Naive B cell (primary cell): ENCODE results near the gene TBKBP1. TPM values are rescaled to one million over a fixed set of nuclear protein-coding genes. Genes with fewer than 3 reads are reported as not detected.

Experiments used
- ATAC-seq, 2 donors: fragments of 150-1000 bp; cut with Tn5 transposase; 2 replicates each; pipeline ENCODE4 v1.10.0; 2021; ENCODE audit warnings: low read depth in 2 of 2, mild to moderate bottlenecking in 2 of 2, moderate library complexity in 2 of 2
- DNase-seq: peaks from one replicate; pipeline ENCODE4 v3.0.0; 2022
- H3K27ac Mint-ChIP-seq, 6 donors: one replicate each; pipeline ENCODE4 v1.8.0; 2020 to 2022; ENCODE audit warnings: mild to moderate bottlenecking in 6 of 6, mixed read lengths in 6 of 6, moderate library complexity in 5 of 6, inconsistent platforms in 2 of 6
- H3K27me3 Mint-ChIP-seq, 3 donors: one replicate each; pipeline ENCODE4 v1.8.0; 2021 to 2022; ENCODE audit warnings: mixed read lengths in 3 of 3, mild to moderate bottlenecking in 1 of 3
- H3K36me3 Mint-ChIP-seq, 2 donors: one replicate each; pipeline ENCODE4 v1.8.0; 2020 to 2022; ENCODE audit warnings: mixed read lengths in 2 of 2, inconsistent platforms in 1 of 2, mild to moderate bottlenecking in 1 of 2
- H3K4me1 Mint-ChIP-seq, 3 donors: one replicate each; pipeline ENCODE4 v1.8.0; 2020 to 2022; ENCODE audit warnings: mixed read lengths in 3 of 3, inconsistent platforms in 1 of 3, mild to moderate bottlenecking in 1 of 3, moderate library complexity in 1 of 3
- H3K4me3 Mint-ChIP-seq, 8 donors: one replicate each; pipeline ENCODE4 v1.8.0; 2020 to 2022; ENCODE audit warnings: mild to moderate bottlenecking in 8 of 8, mixed read lengths in 8 of 8, moderate library complexity in 8 of 8, inconsistent platforms in 2 of 8
- H3K9me3 Mint-ChIP-seq, 7 donors: one replicate each; pipeline ENCODE4 v1.8.0; 2020 to 2022; ENCODE audit warnings: mixed read lengths in 7 of 7, mild to moderate bottlenecking in 5 of 7, inconsistent platforms in 2 of 7, moderate library complexity in 1 of 7
- polyA plus RNA-seq, 6 donors: library from polyadenylated mRNA; unstranded; fragments of 300-500 nt; fragmentation: Illumina TruSeq; gene quantifications; one replicate each; pipeline ENCODE4 v1.2.3, GENCODE V29; 2021; ENCODE audit warnings: low read depth in 6 of 6

The TBKBP1 gene
- polyA plus RNA-seq, 6 donors from 2014 or later, result 0.09 to 0.97 (median 0.24) TPM; not detected in 2

DNA sequence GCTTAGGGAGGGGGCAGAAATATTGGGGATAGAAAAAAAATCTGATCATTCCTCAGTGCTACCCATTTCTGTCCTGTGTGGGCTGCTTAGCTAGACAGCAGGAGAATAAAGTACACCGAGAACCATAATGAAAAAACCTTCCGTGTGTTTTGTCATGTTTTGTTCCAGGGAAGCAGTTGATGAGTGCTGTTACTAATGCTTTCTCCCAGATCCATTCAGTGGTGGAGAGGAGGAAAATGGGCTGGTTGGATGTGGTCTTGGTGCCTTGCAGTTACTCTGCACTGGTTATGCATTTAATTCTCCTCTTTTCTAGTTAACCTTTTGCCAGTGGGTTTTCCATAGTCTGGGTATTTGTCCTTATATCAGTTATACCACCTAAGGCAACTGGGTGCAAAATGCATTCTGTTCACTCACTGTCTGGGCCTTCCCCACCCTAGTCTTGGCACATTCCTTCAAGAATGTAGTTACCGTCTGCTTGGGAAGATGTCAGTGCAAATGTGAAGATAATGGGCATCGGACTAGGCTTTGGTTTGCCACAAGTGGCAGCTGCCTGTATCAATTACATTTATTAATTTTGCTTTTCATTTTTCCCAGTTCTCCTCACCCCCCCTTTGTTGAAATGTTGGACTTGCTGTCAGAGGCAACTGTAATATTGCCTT is 9.3 kb upstream of the TBKBP1 start:
- Mint-ChIP-seq H3K9me3 (no peaks in the 10 kb centered on the region), H3K4me1 (no peaks in the 10 kb centered on the region), H3K27me3 (no peaks in the 10 kb centered on the region), H3K27ac (no peak overlapping the region), H3K36me3 (peaks cover 8 to 20% of the 10 kb centered on the region in 2 donors), H3K4me3 (no peak overlapping the region)
- ATAC-seq (no peak), DNase-seq (no peak)

DNA sequence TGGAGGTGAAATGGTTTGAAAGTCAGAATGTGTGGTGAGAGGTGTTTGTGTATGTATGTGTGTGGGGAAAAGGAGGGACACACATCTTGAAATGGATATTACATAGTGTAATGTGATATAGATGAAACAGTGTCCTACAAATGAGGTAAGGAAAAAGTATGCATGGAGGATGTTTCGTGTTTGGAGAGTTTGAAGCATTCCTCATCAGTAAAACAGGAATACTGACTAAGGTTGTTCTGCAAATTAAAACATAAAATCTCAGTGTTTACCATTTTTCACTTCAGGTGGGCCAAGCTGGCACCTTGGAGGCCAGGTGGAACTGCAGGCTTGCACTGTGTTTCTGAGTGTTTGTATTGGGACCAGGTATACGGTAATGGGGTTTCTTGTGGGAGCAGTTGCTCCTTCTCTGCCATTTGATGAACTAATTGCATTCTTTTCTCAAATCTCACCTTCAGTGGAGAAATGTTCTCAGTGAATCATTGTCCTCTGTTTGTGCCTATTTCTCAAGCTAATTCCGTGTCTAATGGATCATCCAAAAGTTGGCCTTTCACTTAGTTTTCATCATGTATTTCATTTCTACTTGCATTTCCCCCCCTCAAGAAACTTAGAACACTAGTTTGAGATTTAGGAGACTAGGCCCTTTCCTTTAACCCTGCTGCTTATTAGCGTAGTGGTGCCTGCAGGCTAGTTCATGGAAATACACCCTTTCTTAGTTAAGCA is 8.2 kb upstream of the TBKBP1 start:
- DNase-seq, result no peak
- Mint-ChIP-seq H3K27me3 (no peaks in the 10 kb centered on the region), H3K4me1 (no peaks in the 10 kb centered on the region), H3K4me3 (no peak overlapping the region), H3K27ac (peak overlapping the region in 1 of 6 donors; percentile 22), H3K9me3 (no peaks in the 10 kb centered on the region), H3K36me3 (peaks cover 8 to 11% of the 10 kb centered on the region in 2 donors)
- ATAC-seq, result no peak

DNA sequence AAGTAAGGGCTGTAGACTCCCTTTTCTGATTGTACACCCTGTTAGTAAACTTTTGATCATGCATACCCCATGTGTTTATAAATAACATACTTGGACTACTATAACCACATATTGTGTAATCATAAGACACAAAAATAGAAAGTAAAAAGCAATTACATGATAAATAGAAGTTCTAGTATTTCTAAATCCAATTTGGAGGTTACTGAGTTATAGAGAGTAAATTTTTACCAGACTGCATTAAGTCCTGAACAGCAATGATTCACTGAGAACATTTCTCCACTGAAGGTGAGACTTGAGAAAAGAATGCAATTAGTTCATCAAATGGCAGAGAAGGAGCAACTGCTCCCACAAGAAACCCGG is 7.7 kb upstream of the TBKBP1 start:
- ATAC-seq (no peak), DNase-seq (no peak)
- Mint-ChIP-seq H3K27me3 (no peaks in the 10 kb centered on the region), H3K4me1 (no peaks in the 10 kb centered on the region), H3K36me3 (peaks cover 8 to 11% of the 10 kb centered on the region in 2 donors), H3K9me3 (no peaks in the 10 kb centered on the region), H3K27ac (no peak overlapping the region), H3K4me3 (no peak overlapping the region)

DNA sequence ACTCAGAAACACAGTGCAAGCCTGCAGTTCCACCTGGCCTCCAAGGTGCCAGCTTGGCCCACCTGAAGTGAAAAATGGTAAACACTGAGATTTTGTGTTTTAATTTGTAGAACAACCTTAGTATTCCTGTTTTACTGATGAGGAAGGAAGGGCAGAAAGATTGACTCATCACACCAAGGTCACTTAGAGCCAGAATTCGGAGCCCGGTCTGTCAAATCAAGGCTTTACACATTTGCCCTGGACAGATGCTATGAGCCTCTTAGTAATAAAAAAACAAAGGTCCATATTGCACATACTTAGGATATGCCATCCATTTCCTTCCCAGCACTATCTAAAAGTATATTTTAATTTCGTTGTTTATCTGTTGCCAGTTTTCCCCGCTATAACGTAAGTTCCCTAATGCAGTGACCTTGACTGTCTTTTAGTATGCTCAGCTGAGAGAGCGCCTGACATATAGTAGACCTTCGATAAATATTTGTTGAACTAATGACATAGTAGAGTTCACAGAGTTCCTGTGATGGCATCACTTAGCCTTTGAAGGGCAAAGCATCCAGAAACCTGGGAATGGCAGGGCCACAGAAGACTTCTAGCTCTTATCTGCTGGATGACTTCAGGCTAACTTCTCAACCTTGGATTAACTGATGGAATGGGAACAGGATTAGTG is 7.2 kb upstream of the TBKBP1 start:
- H3K27me3 Mint-ChIP-seq, result no peaks in the 10 kb centered on the region
- DNase-seq (no peak), ATAC-seq (no peak)
- H3K9me3 Mint-ChIP-seq, result no peaks in the 10 kb centered on the region
- H3K27ac Mint-ChIP-seq, result peak overlapping the region in 1 of 6 donors; percentile 4
- peaks cover 0 to under 1% (median under 1%) of the 10 kb centered on the region in 3 donors for H3K4me1 Mint-ChIP-seq
- no peak overlapping the region for H3K4me3 Mint-ChIP-seq
- H3K36me3 Mint-ChIP-seq, result peaks cover 8 to 10% of the 10 kb centered on the region in 2 donors

DNA sequence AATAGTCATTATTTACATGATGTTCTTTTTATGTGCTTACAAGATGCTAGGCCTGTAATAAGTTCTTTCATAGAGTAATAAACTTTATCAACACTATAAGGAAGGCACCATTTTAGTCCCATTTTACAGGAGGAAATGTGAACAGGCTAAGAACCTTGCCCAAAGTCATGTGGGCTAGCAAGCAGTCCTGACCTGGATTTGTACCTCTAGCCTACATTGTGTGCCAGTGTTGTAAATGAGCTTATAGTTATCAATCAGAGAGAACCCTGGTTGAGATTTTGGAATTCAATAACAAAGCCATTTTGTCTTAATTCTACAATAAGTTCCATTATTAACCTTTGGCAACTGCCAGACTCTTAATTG is 6.7 kb upstream of the TBKBP1 start:
- Mint-ChIP-seq H3K36me3 (peaks cover 3 to 5% of the 10 kb centered on the region in 2 donors), H3K27ac (peak overlapping the region in 1 of 6 donors; percentile 4), H3K4me1 (peaks cover under 1 to 6% (median 5%) of the 10 kb centered on the region in 3 donors), H3K4me3 (no peak overlapping the region), H3K27me3 (no peaks in the 10 kb centered on the region), H3K9me3 (no peaks in the 10 kb centered on the region)
- DNase-seq, result no peak
- no peak for ATAC-seq

DNA sequence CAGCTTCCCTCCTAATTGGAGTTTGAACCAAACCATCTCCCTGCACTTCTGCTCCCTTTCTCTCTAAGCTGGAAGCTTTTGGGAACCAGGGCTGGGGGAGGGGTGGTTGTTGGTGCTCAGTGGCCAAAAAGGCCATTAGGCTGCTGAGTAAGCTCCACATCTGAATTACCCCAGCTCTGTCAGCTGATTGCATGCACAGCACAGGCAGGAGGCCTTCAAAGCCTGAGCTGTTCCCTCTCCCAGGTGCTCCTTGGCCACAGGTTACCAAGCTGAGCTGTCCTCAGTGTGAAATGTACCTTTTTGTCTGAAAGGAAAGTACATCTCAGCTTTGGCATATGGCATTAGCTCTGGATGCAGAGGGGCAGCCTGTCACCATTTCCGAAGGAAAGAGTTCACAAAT is 6.2 kb upstream of the TBKBP1 start:
- Mint-ChIP-seq H3K27me3 (no peaks in the 10 kb centered on the region), H3K4me1 (peaks cover 5 to 10% (median 10%) of the 10 kb centered on the region in 3 donors), H3K27ac (peak overlapping the region in 1 of 6 donors; percentile 4), H3K36me3 (peaks cover 0 to under 1% of the 10 kb centered on the region in 2 donors), H3K9me3 (no peaks in the 10 kb centered on the region), H3K4me3 (no peak overlapping the region)
- DNase-seq (no peak), ATAC-seq (no peak)

DNA sequence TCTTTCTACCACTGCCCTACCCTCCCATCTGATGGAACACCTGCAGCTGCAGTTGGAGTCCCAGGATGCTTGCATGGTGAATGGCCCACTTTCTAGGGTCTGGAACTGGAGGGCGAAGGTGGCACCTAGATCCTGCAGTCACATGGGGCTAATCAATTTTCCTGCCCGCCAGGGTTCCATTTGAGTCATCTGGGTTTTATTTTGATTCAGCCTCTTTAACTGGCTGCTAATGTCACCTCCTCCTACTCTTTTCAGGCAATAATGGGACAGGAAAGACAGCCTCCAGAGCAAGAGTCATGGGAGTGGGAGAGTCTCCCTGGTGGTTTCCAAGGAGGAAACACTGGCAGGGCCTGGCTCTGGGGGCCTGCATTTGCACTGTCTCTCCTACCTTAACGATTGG is 3.8 kb upstream of the TBKBP1 start:
- no peak overlapping the region for H3K4me3 Mint-ChIP-seq
- ATAC-seq (no peak), DNase-seq (no peak)
- H3K4me1 Mint-ChIP-seq, result peaks cover 19 to 22% (median 22%) of the 10 kb centered on the region in 3 donors
- H3K36me3 Mint-ChIP-seq, result no peaks in the 10 kb centered on the region
- no peak overlapping the region for H3K27ac Mint-ChIP-seq
- no peaks in the 10 kb centered on the region for H3K9me3 Mint-ChIP-seq
- no peaks in the 10 kb centered on the region for H3K27me3 Mint-ChIP-seq

DNA sequence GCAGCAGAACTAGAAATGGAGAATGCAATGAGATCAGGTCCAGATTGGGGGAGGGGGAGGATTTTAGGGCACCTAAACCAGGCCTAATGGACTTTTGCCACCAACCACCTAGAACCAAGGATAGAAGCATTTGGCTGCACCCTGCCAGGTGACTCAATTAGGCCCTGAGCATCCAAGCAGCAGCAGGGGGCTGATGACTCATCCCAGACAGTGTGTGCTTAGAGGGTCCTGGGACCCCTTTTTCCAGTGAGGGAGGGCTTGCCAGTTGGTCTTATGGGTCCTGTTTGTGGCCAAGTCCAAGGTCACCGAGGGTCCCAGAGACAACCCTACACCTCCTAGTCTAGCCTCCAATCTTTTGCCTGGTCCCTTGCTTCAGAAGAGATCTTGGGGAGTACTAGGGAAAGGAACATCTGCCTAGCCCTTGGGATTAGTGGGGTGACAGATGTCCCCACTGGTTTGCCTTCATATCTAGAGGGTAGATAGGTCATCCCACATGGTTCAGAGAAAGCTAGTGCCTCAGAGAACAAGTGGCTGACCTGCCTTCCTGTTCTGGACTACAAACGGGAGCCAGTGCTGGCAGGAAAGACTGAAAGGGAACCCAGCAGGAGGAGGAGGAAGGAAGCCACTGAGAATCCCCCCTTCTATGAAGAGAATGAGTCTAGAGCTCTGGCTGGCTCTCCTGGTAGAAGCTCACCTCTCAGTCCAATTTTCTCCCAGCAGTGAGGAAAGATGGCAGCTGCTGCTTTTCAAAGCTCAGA is 1.6 kb upstream of the TBKBP1 start:
- H3K27me3 Mint-ChIP-seq, result no peaks in the 10 kb centered on the region
- DNase-seq, result no peak
- H3K27ac Mint-ChIP-seq, result peak overlapping the region in 4 of 6 donors; percentile 75 to 80 (median 76)
- H3K9me3 Mint-ChIP-seq, result no peaks in the 10 kb centered on the region
- H3K4me3 Mint-ChIP-seq, result peak overlapping the region; percentile 49 to 100 (median 92)
- no peaks in the 10 kb centered on the region for H3K36me3 Mint-ChIP-seq
- peaks cover 32 to 38% (median 35%) of the 10 kb centered on the region in 3 donors for H3K4me1 Mint-ChIP-seq
- no peak for ATAC-seq

DNA sequence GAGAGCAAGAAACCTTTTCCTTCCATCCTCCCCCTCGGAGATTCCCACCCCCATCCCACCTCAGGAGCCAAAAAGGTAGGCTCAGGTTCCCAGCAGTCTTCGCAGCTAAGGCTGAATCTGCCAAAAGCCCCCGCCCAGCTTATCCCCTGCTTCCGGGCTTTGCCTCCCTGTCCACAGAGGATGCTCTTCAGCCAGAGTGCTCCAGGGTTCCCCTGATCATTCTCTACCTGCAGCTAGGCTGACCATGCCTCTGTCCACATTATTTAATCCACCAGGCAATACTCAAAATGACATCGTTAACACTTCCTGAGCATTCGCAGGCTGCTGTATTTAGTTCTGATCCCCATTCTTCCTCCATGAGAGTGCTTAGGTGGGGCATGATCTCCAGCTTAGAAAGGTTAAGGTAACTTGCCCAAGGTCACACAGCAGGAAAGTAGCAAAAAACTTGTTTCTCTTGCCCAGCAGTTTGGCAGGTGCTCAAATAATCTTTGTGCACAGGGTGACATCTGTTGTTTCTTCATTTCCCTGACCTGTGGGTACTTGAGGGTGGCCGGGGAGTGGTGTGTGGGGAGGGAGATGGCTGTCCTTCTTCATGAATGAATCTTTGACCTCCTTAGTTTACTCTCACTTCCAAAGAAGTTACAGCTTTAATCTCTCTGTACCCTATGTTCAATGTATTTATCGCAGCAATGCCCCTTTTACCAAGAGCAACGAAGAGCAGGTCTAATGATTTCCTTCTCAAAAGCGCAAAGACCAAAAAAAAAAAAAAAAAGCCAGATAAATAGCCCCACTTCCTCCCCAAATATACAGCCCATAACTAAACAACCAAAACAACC is 848 bp upstream of the TBKBP1 start:
- H3K4me3 Mint-ChIP-seq, result peak overlapping the region; percentile 92 to 100 (median 94)
- H3K36me3 Mint-ChIP-seq, result no peaks in the 10 kb centered on the region
- DNase-seq, result no peak
- peak overlapping the region in 5 of 6 donors; percentile 49 to 88 (median 80) for H3K27ac Mint-ChIP-seq
- no peak for ATAC-seq
- H3K27me3 Mint-ChIP-seq, result no peaks in the 10 kb centered on the region
- no peaks in the 10 kb centered on the region for H3K9me3 Mint-ChIP-seq
- peaks cover 32 to 38% (median 36%) of the 10 kb centered on the region in 3 donors for H3K4me1 Mint-ChIP-seq

DNA sequence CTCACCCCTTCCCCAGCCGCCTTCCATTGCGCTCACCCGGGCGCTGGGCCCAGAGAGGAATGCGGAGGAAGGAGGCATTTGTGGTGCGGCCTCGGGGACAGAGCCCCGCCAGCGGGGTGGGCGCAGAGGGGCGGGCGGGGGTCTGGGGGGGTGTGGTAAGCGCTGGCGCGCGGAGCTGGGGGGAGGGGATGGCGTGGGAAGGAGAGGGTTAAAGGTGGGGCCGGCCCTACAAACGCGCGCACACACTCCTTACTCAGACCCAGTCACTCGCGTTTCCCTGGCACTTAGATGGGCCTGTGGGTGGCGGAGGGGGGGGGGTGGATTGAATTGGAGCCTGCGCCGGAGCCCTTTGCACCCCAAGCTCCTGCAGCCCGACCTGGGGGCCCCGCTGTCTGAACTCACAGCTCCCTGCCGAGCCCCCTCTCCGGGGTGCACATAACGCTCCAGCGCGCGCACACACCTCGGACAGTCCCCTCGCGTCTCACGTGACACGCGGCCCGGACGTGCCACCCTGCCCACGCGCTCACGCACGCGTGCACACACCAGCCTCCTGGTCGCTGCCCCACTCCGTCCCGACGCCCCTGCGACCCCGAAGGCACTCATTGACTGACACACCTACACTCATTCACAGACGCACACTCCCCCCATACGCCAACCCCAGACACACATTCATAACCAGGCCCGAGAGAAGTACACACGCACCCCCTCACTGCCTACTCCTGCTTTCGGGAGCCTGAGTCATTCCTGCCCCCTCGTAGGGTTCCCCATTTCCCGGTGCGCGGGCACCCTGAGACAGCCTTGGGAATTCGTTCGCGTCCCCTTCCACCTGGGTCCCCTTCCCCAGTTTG is 844 bp downstream of the TBKBP1 start:
- Mint-ChIP-seq H3K9me3 (no peaks in the 10 kb centered on the region), H3K36me3 (no peaks in the 10 kb centered on the region), H3K4me3 (peak overlapping the region; percentile 84 to 100 (median 94)), H3K27me3 (no peaks in the 10 kb centered on the region), H3K27ac (peak overlapping the region; percentile 1 to 85 (median 46)), H3K4me1 (peaks cover 41 to 44% (median 42%) of the 10 kb centered on the region in 3 donors)
- DNase-seq, result peak; percentile 40
- peak; percentile 39 to 43 for ATAC-seq

DNA sequence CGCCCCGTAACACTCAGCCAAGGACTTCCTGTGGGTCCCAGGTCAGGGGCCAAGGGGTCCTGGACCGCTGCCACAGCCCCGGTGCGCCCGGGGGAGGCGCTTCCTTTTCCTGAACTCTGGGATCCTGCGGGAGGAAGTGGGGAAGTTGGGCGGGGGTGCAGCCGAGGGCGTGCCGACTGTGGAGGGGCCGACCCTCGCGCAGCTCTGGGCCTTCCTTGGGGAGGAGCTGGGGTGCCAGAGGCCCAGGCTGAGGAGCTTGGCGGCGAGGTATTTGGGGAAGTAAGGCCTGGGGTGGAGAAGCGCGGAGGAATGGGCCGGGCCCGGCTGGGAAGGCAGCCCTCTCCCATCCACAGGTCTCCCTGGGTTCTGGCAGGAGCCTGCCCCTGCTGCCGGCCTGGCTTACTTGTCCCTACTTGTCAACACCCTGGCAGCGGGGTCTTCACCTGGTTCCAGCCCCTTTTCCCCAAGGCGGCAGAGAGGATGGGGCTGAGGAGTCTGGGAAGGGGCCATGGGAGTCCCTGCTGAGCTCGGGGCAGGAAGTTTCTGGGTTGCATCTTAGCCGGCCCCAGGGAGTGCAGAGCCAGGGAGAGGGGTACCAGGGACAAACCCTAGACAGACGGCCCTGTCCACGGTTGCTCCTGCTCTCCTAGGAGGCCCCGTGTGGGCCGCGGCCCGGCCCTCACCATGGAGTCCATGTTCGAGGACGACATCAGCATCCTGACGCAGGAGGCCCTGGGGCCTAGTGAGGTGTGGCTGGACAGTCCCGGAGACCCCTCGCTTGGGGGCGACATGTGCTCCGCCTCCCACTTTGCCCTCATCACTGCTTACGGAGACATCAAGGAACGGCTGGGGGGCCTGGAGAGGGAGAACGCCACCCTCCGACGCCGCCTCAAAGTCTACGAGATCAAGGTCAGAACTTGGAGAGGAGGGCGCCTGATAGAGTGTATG is 1.7 kb downstream of the TBKBP1 start:
- H3K36me3 Mint-ChIP-seq, result no peaks in the 10 kb centered on the region
- H3K4me1 Mint-ChIP-seq, result peaks cover 41 to 44% (median 42%) of the 10 kb centered on the region in 3 donors
- H3K4me3 Mint-ChIP-seq, result peak overlapping the region; percentile 84 to 100 (median 94)
- H3K27ac Mint-ChIP-seq, result peak overlapping the region in 3 of 6 donors; percentile 67 to 85 (median 84)
- H3K27me3 Mint-ChIP-seq, result no peaks in the 10 kb centered on the region
- DNase-seq (no peak), ATAC-seq (no peak)
- H3K9me3 Mint-ChIP-seq, result no peaks in the 10 kb centered on the region
